ENCODE results near the gene TMEM82. TPM values are rescaled to one million over a fixed set of nuclear protein-coding genes. Genes with fewer than 3 reads are reported as not detected.

Gene TMEM82
- total RNA-seq, 1 donor from 2014 or later, result not detected

- DNase-seq (ENCODE audit: low read depth), result no peak
- Histone ChIP-seq H3K27me3 (ENCODE audit: control insufficient read depth, insufficient read depth, low read length) (peaks cover 3% of the 10 kb centered on the region), H3K4me3 (ENCODE audit: low read depth, low read length) (no peak overlapping the region), H3K36me3 (ENCODE audit: control insufficient read depth, insufficient read depth, low read length) (no peaks in the 10 kb centered on the region)
- no peak for TF ChIP-seq CTCF (IDR thresholded peaks at IDR 0.05; ENCODE audit: insufficient read depth, low read length, poor library complexity, severe bottlenecking)
Measured at GRCh38 chr1:15750924-15751323, 8.6 kb downstream of the TMEM82 start.

GRCh38 chr1:15751717-15752116 lies 9.4 kb downstream of the TMEM82 start:
- H3K36me3 ChIP-seq (ENCODE audit: control insufficient read depth, insufficient read depth, low read length), result no peaks in the 10 kb centered on the region
- no peak for DNase-seq (ENCODE audit: low read depth)
- TF ChIP-seq CTCF (IDR thresholded peaks at IDR 0.05; ENCODE audit: insufficient read depth, low read length, poor library complexity, severe bottlenecking), result no peak

GRCh38 chr1:15753776-15754175 lies 11.5 kb downstream of the TMEM82 start:
- DNase-seq (ENCODE audit: low read depth), result no peak
- Histone ChIP-seq H3K27me3 (ENCODE audit: control insufficient read depth, insufficient read depth, low read length) (no peaks in the 10 kb centered on the region), H3K36me3 (ENCODE audit: control insufficient read depth, insufficient read depth, low read length) (no peaks in the 10 kb centered on the region), H3K4me3 (ENCODE audit: low read depth, low read length) (no peak overlapping the region)
- TF ChIP-seq CTCF (IDR thresholded peaks at IDR 0.05; ENCODE audit: insufficient read depth, low read length, poor library complexity, severe bottlenecking), result no peak

More at GRCh38 chr1:15751717-15752116, 9.4 kb downstream of the TMEM82 start:
- Histone ChIP-seq H3K4me3 (ENCODE audit: low read depth, low read length) (no peak overlapping the region), H3K27me3 (ENCODE audit: control insufficient read depth, insufficient read depth, low read length) (peaks cover under 1% of the 10 kb centered on the region)

- no peak for DNase-seq (ENCODE audit: low read depth)
- H3K36me3 ChIP-seq (ENCODE audit: control insufficient read depth, insufficient read depth, low read length), result no peaks in the 10 kb centered on the region
- no peaks in the 10 kb centered on the region for H3K27me3 ChIP-seq (ENCODE audit: control insufficient read depth, insufficient read depth, low read length)
- no peak for TF ChIP-seq CTCF (IDR thresholded peaks at IDR 0.05; ENCODE audit: insufficient read depth, low read length, poor library complexity, severe bottlenecking)
- no peak overlapping the region for H3K4me3 ChIP-seq (ENCODE audit: low read depth, low read length)
Measured at GRCh38 chr1:15755021-15755645, 12.8 kb downstream of the TMEM82 start.

GRCh38 chr1:15755646-15756040 lies 13.3 kb downstream of the TMEM82 start:
- no peak overlapping the region for H3K4me3 ChIP-seq (ENCODE audit: low read depth, low read length)
- no peaks in the 10 kb centered on the region for H3K36me3 ChIP-seq (ENCODE audit: control insufficient read depth, insufficient read depth, low read length)
- TF ChIP-seq CTCF (IDR thresholded peaks at IDR 0.05; ENCODE audit: insufficient read depth, low read length, poor library complexity, severe bottlenecking), result no peak
- no peaks in the 10 kb centered on the region for H3K27me3 ChIP-seq (ENCODE audit: control insufficient read depth, insufficient read depth, low read length)
- no peak for DNase-seq (ENCODE audit: low read depth)
